Measurements from ENCODE around the gene LGALS7.
A peak's percentile ranks its signal among the peaks of the same experiment; 100 is the strongest.
"Not testable (repeated sequence)": the region's sequence is repeated elsewhere in the genome, so short reads cannot be mapped to it uniquely, and the experiment has no call there.

Gene LGALS7

DNA sequence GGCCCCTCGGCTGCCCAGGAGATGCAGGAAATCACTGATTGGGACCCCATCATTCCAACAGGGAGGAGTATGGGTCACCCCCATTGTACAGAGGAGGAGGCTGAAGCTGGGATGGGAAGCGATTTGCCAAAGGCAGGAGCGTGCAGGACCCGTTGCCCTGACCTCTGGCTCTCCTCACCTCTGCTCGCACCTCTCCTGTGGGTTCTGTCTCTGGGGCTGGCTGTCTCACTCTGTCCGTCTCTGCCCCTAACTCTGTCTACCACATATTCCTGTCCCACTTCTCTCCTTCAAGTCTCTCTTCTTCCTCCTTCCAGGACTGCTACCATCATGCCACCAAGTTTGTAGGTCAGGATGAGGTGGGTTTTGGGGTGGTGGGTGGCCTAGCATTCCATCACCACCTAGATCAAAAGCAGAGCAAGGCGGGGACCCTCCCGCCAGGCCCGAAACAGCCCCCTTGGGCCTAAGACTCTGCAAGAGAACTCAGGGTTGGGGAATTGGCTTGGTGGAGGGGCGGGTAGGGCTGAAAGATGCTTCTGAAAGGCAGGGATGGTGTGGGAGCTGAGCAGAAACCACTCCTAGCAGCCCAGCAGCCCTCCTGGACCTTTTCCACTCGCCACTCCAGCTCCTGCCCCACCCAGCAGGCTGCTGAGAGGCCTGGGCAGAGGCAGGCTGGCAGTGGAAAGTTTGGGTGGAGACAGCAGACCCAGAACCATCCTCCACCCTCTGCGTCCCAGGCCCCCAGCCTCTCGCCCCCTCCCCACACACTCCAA is 1.0 kb upstream of the LGALS7 start:
- no peak for DNase-seq (ENCODE audit: low read depth in 2 of 2)

DNA sequence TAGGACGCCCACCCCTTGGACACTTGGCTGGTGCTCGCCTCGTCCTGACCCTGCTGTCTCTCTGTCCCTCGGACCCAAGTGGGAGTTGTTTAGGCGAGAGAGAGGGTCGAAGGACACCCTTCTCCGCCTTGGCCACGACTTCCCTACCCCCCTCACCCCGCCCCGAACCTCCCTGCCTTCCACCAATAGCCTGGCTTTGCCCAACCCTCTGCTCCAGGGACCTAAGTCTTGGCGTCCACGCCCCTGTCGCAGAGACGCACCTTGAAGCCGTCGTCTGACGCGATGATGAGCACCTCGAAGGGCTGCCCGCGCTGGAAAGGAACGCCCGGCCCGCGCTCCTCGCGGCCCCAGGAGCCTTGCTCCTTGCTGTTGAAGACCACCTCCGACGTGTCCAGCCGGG is 1.7 kb downstream of the LGALS7 start:
- DNase-seq (ENCODE audit: low read depth in 2 of 2): not testable (repeated sequence)

DNA sequence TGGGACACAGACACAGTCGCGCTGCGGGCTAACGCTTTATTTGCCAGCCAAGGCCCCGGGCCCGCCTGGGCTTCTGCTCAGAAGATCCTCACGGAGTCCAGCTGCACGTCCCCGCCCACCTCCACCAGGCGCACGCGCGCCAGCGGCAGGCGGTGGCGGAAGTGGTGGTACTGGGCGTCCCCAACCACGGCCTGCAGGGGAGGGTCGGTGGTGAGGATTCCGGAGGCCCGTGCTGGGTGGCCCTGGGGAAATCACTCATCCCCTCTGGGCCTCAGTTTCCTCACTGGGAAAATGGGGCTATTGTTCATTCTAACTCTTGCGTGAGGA is 2.4 kb downstream of the LGALS7 start:
- DNase-seq (ENCODE audit: low read depth in 2 of 2): not testable (repeated sequence)

DNA sequence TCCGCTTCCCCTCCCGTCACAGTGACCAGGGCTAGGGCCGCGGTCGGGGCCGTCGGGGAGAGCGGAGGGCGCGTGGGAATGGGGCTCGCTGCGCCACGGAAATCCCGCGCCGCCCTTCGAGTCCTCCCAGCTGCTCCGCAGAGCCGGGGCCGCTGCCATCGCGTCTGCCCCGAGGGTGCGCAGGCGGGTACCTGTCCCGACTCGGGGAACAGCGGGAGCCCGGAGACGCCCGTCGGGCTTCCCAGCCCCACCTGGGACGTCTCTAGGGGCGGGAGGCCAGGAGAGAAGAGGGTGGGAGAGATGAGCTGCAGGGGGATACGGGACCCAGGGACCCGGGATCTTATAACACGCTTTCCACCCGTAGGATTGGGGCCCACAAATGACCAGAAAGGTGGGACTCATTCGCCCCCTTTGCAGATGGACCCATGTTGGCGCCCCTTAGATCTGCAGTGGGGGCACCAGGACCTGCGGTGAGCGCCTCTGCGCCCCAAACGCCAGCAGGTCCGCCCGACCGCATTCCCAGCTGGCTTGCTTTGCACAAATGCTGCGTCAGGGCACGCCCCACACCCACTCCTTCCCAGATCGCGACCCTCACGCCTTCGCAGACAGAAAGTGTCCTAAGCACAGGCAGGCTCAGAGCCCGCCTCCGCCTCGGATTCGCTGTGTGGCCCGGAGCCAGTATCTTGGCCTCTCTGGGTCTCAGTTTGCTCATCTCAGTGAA is 2.9 kb downstream of the LGALS7 start:
- not testable (repeated sequence) for DNase-seq (ENCODE audit: low read depth in 2 of 2)

DNA sequence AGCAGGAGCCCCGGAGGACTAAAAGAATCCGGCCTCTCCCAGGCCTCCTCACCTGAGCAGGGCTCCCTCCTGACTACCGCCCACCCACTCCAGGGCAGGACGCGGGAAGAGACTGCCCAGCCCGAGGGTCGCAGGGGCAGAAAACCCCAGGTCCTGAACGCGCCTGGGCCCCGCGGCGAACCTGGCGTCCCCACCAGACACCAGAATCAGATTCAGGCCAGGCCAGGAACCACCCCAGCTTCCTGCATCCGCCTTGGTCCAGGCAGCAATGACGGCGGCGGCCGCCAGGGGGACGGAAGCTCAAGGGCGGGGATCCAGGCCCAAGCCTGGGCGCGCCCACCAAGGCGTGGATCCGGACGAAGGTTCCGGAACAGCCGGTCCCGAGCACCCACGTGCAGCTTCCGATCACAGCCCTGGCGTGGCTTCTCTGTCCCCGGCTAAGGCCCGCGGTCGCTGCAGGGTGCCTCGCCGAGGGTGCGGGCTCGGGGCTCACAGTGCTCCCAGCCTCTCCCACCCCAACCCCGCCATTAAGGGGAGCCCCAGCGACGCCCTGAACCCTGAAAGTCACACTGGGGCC is 3.6 kb downstream of the LGALS7 start:
- peak; percentile 79 to 86 for DNase-seq (ENCODE audit: low read depth in 2 of 2)

DNA sequence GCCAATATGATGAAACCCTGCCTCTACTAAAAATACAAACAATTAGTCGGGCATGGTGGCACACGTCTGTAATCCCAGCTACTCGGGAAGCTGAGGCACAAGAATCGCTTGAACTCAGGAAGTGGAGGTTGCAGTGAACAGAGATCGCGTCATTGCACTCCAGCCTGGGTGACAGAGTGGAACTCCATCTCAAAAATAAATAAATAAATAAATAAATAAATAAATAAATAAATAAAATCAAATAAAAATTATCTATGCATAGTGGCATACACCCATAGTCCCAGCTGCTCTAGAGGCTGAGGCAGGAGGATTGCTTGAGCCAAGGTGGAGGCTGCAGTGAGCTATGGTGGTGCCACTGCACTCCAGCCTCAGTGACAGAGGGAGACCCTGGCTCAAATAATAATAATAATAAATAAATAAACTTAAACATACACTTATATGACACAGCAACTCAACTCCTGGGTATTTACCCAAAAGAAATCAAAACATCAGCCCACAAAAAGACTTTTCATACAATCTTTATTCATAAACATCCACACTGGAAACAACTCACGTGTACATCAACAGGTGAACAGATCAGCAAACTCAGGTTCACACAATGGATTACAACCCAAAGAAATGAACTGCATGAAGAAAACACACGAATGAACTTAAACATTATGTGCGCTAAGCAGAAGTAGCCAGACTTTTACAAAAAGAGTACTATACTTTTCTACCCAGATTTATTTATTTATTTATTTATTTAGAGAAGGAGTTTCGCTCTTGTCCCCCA is 6.9 kb downstream of the LGALS7 start:
- no peak for DNase-seq (ENCODE audit: low read depth in 2 of 2)

DNA sequence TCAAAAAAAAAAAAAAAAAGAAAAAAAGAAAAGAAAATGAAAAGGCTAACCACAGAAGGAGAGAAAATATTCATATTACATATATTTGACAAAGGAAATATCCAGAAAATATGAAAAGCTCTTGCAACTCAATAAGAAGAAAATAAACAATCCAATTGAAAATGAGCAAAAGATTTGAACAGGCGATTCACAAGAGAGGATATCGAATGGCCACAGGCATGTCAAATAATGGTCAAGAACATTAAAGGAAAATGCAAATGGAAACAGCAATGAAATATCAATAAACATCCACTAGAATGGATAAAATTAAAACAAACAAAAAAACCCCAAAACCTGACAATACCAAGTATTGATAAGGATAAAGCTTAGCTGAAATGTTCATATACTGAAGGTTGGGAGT is 8.1 kb downstream of the LGALS7 start:
- DNase-seq (ENCODE audit: low read depth in 2 of 2): no peak

DNA sequence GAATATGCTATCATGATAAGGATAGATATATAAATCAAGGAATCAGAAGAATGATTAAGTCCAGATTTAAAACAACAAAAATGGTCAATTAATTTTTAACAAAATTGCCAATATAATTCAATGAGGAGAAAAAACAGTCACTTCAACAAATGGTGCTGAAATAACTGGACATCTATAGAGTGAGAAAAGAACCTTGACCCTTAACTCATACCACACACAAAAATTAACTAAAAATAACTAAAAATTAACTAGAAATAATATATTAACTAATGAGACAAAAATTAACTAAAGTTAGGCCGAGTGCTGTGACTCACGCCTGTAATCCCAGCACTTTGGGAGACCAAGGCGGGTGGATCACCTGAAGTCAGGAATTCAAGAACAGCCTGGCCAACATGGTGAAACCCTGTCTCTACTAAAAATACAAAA is 9.5 kb downstream of the LGALS7 start:
- no peak for DNase-seq (ENCODE audit: low read depth in 2 of 2)

DNA sequence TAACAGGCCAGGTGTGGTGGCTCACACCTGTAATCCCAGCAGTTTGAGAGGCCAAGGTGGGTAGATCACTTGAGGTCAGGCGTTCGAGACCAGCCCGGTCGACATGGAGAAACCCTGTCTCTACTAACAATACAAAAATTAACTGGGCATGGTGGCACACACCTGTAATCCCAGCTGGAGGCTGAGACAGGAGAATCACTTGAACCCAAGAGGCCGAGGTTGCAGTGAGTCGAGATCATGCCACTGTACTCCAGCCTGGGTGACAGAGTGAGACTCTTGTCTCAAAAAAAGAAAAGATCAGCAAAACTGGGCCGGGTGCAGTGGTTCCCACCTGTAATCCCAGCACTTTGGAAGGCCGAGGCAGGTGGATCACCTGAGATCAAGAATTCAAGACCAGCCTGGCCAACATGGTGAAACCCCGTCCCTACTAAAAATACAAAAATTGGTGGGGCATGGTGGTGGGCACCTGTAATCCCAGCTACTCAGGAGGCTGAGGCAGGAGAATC is 11.4 kb downstream of the LGALS7 start:
- not testable (repeated sequence) for DNase-seq (ENCODE audit: low read depth in 2 of 2)

DNA sequence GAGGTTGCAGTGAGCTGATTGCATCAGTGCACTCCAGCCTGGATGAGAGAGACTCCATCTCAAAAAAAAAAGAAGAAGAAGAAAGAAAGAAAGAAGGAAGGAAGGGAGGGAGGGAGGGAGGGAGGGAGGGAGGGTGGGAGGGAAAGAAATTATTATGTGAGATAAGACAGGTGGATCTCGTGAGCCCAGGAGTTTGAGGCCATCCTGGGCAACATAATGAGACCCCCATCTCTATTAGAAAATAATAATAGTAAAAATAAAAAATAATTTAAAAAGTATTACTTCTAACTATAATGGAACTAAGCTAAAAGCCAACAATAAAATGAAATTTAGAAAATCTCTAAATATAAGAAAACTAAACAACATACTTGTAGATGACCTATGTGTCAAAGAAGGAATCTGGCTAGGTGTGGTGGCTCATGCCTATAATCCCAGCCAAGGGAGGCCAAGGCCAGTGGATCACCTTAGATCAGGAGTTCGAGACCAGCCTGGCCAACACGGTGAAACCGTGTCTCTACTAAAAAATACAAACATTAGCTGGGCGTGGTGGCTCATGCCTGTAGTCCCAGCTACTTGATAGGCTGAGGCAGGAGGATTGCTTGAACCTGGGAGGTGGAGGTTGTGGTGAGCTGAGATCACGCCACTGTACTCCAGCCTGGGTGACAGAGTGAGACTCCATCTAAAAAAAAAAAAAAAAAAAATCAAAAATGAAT is 12.4 kb downstream of the LGALS7 start:
- DNase-seq (ENCODE audit: low read depth in 2 of 2): not testable (repeated sequence)

DNA sequence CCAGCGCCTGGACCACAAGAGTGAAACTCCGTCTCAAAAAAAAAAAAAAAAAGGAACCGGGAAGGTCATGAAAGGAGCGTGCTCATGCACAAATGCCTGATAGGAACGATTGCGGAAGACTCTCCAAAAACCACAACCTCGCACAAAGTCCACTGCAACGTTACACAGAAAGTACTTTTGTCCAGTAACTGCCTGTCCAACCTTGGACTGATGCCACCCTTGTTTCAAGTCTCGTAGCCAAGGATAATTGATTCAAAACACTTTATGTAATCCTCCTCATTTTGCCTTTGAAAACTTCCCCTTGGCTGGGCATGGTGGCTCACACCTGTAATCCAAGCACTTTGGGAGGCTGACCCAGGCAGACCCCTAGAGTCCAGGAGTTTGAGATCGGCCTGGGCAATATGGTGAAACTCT is 13.7 kb downstream of the LGALS7 start:
- no peak for DNase-seq (ENCODE audit: low read depth in 2 of 2)

DNA sequence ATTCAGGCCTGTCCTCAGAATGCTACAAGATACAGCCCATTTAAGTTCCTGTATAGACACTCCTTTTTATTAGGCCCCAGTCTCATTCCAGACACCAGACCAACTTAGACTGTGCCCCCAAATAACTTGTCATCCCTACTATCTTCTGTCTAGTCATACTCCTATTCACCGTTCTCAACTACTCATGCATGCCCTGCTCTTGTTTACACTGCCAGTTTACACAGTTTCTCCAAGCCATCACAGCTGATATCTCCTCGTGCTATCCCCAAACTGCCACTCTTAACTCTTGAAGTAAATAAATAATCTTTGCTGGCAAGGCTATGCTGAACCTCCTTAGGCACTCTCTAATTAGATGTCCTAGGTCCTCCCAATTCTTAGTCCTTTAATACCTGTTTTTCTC is 19.1 kb downstream of the LGALS7 start:
- not testable (repeated sequence) for DNase-seq (ENCODE audit: low read depth in 2 of 2)

DNA sequence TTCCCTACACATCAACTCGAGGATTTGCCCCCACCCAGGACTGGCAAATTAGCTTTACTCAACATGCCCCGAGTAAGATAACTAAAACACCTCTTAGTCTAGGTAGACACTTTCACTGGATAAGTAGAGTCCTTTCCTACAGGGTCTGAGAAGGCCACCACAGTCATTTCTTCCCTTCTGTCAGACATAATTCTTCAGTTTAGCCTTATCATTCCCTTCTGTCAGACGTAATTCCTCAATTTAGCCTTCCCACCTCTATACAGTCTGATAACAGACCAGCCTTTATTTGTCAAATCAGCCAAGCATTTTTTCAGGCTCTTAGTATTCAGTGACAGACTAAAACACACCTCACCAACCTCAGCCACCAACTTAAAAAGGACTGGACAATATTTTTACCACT is 19.5 kb downstream of the LGALS7 start:
- DNase-seq (ENCODE audit: low read depth in 2 of 2): not testable (repeated sequence)

DNA sequence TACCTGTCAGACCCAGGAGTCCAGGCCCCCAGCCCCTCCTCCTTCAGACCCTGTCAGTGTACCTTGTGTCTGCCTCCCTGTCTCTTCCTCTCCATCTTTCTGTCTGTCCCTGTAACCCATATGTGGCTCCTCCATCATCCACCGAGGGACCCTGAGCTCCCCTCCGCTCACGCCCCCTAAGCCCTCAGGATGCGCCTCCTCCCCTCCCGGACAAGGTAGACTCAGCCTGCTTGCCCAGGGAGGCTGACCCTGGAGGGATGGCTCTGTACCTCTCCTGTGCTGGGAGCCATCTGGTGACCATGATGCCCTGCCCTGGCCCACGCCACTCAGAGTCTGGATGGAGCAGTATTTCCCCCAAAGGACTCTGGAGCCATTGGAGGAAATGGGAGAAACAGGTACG is 28.0 kb downstream of the LGALS7 start:
- no peak for DNase-seq (ENCODE audit: low read depth in 2 of 2)

DNA sequence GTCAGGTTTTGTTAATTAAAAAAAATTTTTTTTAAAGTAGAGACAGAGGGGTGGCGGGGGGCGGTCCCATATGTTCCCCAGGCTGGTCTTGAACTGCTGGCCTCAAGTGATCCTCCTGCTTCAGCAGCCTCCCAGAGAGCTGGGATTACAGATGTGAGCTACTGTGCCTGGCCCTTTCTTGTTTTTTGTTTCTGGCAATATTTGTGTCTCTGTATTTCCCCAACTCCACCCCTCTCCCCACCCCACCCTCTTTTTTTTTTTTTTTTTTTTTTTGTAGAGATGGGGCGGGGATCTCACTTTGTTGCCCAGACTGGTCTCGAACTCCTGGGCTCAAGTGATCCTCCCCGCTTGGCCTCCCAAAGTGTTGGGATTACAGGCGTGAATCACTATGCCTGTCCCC is 28.4 kb downstream of the LGALS7 start:
- no peak for DNase-seq (ENCODE audit: low read depth in 2 of 2)

DNA sequence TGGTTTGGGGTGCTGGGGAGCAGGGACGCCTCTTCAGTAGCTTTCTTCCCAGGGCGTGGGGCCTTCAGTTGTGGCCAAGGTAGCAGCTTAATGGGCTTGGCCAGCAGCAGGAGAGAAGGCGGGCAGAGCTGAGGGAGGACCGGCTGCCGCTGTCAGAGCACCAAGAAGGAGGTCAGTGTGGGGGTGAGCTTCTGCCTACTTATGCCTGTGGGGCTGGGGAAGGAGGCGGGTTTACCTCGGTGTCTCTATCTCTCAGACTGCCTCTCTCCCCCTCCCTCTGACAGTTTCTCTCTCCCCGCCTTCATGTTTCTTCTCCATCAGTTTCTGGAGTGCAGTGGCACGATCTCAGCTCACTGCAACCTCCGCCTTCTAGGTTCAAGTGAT is 29.0 kb downstream of the LGALS7 start, which contains the start of gene CAPN12:
TSS of gene CAPN12 (minus strand) at position 177 of the 384 bp plus-strand sequence. CDS start 309 bp downstream, outside the sequence.
- DNase-seq (ENCODE audit: low read depth in 2 of 2): no peak

DNA sequence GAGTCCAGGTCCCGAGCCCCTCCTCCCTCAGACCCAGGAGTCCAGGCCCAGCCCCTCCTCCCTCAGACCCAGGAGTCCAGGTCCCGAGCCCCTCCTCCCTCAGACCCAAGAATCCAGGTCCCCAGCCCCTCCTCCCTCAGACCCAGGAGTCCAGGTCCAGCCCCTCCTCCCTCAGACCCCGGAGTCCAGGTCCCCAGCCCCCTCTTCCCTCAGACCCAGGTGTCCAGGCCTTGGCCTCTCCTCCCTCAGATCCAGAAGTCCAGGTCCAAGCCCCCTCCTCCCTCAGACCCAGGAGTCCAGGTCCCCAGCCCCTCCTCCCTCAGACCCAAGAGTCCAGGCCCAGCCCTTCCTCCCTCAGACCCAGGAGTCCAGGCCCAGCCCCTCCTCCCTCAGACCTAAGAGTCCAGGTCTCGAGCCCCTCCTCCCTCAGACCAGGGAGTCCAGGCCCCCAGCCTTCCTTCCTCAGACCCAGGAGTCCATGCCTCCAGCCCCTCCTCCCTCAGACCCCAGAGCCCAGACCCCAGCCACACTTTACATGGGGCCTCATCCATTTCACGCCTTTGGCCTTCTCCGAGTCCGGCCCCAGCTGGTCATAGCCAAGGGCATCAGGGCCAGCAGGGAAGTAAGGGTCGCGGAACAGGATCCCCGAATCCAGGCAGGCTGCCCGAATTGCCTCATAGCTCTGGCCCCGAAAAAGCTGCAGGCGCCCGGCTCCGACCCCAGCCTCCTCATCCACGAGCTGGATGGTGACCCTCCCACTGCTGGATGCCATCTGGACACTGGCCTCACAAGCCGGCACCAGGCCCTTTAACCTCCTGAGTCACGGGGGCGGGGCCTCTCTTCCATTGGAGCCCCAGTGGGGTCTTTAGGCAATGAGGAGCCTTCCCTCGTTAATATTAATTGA is 29.7 kb downstream of the LGALS7 start:
- DNase-seq (ENCODE audit: low read depth in 2 of 2): no peak

DNA sequence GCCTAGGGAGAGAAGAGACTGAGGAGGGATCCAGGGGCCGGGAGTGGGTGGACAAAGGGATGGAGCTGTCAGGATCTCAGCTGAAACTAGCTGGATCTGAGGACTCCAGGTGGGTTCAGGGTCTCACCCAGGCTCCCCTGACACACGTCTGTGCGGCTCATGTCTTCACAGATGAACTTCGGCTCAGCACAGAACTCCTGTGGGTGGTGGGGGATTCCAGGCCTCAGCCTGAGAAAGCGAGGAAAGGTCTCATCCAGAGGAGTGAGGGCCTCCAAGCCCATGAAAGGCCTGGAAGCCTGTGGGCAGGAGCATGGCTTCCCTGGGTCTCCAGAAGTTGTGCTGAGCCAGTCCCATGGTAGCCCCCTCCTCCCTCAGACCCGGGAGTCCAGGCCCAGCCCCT is 30.4 kb downstream of the LGALS7 start:
- DNase-seq (ENCODE audit: low read depth in 2 of 2): no peak

DNA sequence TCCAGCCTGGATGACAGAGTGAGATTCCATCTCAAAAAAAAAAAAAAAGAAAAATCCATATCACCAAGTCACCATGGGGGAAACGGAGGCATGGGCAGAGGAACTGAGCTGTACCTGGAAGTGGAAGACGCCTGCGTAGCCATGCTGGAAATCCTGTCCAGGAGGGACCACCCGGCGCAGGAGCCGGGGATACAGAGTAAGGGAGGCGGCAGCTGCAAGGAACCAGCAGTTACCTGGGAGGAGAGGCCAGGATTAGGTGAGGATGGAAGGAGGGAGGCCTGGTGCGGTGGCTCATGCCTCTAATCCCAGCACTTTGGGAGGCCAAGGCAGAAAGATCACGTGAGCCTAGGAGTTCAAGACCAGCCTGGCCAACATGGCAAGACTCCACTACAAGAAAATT is 31.0 kb downstream of the LGALS7 start:
- DNase-seq (ENCODE audit: low read depth in 2 of 2): no peak

DNA sequence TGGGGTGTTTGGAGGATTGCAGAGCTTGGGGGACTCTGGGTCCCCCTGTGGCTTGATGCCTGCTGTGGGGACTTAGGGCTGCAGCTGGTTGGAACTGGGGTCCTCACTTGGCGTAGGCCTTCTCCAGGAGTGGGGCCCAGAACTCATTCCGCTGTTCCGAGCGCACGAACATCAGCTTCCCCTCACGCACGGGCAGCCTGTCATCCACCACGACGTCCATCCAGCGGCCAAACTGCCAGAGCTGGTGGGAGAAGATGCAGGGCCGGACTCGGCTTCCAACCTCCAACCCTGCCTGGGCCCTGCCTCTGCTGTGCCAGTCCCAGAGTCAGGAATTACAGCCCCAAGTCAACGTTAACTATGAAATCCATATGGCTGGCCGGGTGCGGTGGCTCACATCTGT is 31.6 kb downstream of the LGALS7 start:
- DNase-seq (ENCODE audit: low read depth in 2 of 2): no peak

All from activated CD4-positive, alpha-beta T cell treated with anti-CD3 and anti-CD28 coated beads for 24 hours (primary cell).